Forelimb muscle (tissue), 1 donor: Measurements from ENCODE around the gene COMMD1. TPM values are rescaled to one million over a fixed set of nuclear protein-coding genes. Genes with fewer than 3 reads are reported as not detected.
"Not testable (repeated sequence)": the region's sequence is repeated elsewhere in the genome, so short reads cannot be mapped to it uniquely, and the experiment has no call there.

ENCODE experiments used
- DNase-seq: peaks from one replicate; pipeline ENCODE4 v3.0.0-alpha.2; 2013; ENCODE audit warnings: low read depth
- polyA plus RNA-seq: library from polyadenylated mRNA; unstranded; fragments of 120-200 nt; gene quantifications from one replicate; pipeline ENCODE4 v1.2.1, GENCODE V29; 2013; ENCODE audit not compliant: insufficient read length

The COMMD1 gene
- polyA plus RNA-seq, 1 donor = 63.9 TPM

DNA sequence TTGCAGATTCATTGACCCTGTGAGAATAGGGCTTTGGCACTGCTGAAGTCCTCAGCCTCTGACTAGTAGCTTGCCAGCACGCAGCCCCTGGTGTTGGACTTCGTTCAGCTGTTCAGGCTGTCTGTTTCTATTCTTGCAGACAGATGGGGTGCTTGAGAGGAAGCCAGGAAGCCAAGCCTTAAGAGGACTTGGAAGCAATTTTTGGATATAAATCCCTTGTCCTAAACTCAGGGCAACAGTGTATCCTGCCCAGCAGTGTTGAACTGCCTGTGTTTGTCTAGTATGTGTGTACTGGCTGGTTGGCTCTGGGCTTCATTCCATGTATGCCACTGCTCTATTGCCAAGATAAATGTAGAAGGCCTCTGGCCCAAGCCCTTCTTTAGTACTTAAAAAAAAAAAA, 108.6 kb downstream of the COMMD1 start:
- peak; percentile 55 for DNase-seq

DNA sequence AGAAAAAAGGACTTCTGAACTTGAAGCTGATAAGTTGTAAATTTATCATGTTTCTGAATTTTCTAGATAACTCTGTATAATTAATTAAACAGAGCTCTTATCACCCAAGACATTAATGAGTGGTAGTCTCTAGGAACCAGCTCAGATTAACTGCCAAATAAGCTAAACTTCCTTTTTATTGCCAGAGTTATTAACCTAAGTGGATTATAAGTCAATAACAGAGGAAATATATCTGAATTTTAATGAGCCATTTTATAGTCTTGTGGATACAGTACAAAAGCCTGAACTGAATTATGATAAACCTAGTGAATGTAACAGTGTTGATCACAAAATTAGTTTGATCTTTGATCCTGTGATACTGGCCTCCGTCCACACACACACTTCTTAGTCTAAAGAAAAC, 111.5 kb downstream of the COMMD1 start:
- DNase-seq = no peak

DNA sequence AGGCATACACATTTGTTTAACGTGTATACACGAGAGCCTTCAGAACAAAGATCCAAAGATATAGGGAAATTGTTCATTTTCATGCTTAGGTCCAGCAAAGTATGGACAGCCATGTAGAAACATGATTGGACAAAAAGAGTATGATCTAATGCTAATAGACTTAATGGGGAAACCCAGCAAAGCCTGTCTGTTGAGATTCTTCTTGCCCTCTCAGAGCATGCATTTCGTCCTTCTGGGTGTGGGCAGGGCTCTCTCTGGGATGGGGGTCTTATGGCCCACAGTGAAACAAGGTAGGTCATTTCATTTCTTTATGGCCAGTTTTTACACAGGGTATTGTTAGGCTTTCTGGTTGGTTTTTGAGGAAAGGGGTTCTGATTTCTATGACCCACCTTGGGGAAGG, 124.4 kb downstream of the COMMD1 start:
- DNase-seq = no peak

DNA sequence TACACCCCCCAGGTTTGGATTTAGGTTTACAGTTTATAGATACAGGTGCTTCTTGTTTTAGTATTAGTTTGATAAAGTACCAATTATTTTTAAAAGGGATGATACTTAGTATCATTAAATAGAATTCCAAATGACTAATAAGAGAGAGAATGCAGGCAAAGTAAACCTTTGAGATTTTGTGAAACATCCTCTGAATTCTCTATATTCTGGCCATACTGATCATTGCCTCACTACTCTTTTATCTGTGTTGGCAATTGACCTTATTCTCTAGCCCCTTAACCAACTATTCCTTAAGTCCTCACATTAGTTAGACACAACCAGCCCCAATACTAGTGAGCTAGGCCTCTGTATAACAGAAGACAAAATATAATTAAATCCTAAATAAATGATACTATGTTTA, 125.4 kb downstream of the COMMD1 start:
- no peak for DNase-seq

DNA sequence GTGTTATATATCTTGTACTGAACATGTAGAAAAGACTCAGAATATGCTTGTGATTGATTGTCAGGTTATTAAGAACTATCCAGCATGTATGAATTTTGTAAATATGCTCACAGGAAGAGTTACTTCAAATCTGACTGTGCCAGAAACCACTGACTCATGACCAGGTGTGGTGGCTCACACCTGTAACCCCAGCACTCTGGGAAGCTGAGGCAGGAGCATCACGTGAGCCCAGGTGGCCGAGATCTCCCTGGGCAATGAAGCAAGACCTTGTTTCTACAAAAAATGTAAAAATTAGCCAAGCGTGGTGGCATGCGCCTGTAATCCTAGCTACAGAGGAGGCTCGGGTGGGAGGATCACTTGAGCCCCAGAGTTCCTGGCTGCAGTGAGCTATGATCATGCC, 126.6 kb downstream of the COMMD1 start:
- DNase-seq = no peak

DNA sequence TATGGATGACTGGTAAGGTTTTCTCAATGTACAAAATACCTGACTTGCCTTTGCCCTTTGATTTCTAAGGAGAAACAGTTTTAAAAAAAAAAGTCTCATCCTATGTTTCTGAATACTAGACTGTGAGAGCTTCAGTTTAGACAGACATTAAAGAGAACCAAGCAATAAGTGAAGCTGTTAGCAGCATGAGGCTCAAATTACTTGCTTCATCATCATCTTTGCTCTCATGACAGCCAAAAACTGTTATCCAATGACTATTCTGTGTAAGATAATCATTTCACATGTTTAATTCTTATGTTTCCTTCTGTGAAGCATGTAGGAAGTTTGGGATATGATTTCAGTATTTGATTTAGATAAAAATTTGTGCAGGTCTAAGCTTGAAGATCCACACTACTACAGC, 129.2 kb downstream of the COMMD1 start:
- no peak for DNase-seq

DNA sequence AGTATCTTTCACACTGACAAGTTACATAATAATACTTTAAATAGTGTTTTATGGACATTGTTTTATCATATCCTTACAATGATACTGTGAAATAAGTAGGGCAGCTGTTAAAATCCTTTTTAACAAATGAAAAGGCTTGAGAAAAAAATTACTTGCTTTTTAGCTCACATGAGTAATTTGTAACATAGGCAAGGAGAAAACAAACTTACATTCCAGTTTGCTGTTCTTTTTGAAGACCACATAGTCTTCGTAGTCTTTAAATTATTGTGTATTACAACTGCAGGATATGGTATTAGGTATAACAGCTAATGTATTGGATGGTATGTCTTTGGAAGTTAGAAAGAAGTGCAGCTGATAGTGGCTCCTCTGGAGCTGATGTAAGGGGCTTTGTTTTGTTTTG, 130.8 kb downstream of the COMMD1 start:
- no peak for DNase-seq

DNA sequence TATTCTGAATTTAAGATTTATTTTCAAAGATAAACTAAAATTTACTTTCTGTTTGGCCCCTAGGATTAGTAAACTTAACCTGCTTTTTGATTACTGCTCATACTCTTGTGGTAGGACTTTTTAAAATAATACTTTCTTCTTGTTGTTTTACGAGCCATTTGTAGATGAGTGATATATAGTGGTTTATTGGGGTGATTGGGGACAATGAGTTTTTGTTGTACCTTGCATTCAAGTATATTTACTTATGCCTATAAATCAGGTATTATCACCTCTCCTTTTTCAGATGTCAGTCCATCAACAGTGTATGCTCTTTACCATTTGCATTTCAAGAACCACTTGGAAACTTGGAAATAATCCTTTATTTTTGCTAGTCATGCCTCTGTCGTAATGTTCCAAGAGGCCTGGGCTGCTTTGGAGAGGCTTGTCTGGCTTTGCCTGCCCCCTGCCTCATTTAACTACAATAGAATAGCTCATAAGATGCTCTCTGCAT, 131.3 kb downstream of the COMMD1 start:
- DNase-seq = no peak

DNA sequence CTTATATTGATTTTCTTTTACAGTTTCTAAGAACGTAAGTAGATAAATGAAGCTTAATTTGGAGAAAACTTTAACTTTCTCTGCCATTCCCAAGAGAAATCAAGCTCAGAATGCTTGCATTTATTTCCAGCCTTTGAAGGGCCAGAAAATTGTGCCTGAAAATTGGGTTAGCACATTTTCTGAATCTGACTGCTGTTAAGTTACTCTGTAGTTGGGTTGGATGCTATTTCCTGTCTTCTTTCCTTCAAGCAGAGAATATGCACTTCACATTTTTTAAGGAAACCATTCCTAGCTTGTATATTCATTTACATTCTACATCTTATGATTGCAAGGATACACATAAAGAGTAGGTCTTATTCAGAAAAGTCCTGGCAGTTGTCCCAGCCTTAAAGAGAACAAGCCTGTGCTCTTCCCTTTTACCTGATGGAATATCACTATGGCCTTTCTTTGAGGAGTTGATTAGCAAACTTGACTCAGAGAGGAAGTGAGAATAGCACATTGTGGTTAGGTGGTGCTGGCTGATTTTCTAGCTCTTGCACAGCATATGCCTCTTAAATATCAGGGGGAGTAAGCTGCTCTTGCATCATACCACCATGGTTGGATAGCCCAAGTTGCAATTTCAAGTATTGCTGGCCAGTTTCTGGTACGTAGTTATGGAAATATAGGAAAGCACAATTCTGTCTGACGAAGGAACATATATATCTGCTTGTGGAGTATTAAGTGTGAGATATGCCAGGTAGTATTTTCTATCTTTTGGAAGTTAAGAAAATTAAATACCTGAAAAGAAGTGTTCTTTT, 133.7 kb downstream of the COMMD1 start:
- peak; percentile 5 for DNase-seq

DNA sequence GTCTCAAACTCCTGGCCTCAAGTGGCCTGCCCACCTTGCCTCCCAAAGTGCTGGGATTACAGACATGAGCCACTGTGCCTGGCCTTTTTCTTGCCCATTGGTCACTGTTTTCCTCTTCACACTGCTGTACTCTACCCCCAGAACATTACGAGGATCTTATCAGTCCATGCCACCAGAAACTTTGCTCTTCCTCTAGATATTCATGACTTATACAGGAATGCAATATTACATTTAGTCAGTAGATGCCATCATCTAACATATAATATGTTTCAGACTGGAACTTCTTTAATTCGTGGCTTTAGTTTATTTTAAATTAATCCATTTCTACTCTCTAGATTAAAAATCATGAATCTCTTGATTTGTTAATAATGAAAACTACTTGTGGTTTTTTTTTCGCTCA, 135.5 kb downstream of the COMMD1 start:
- DNase-seq = no peak

DNA sequence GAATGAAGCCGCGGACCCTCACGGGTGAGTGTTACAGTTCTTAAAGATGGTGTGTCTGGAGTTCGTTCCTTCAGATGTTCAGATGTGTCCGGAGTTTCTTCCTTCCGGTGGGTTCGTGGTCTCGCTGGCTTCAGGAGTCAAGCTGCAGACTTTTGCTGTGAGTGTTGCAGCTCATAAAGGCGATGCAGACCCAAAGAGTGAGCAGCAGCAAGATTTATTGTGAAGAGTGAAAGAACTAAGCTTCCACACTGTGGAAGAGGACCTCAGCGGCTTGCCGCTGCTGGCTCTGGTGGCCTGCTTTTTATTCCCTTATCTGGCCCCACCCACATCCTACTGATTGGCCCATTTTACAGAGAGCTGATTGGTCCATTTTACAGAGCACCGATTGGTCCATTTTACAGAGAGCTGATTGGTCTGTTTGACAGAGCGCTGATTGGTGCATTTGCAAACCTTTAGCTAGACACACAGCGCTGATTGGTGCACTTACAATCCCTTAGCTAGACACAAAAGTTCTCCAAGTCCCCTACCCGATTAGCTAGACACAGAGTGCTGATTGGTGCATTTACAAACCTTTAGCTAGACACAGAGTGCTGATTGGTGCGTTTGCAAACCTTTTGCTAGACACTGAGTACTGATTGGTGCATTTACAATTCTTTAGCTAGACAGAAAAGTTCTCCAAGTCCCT, 136.4 kb downstream of the COMMD1 start:
- not testable (repeated sequence) for DNase-seq

DNA sequence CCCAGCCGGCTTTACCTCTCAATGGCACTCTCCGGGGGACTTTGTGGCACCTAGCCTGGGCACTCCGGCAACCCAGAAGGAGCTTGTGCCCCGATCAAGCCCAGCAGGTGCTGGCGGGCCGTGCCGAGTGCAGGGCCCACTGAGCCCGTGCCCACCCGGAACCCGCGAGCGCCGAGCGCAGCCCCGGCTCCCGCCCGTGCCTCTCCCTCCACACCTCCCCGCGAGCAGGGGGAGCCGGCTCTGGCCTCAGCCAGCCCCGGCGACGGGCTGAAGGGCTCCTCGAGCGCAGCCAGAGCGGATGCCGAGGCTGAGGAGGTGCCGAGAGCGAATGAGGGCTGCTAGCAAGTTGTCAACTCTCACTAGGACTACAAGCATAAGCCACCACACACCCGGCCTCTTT, 136.9 kb downstream of the COMMD1 start:
- no peak for DNase-seq

DNA sequence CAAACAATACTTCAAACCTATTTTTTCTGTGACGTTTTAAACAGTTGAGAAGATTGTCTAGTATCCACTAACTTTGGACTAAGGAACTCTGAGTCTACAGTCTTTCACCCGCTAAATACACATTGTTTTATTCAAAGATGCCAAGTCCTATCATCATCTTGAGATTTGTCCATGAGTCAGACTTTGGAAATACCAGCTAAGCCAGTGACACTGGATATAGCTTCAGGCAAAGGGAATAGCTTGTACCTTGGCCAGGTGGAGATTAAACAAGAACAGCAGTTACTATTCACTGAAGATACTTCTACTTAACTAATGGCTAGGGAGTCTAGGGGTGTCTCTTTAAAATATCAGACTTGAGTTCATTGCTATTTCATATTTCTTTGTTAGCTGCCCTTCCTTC, 137.5 kb downstream of the COMMD1 start:
- no peak for DNase-seq

DNA sequence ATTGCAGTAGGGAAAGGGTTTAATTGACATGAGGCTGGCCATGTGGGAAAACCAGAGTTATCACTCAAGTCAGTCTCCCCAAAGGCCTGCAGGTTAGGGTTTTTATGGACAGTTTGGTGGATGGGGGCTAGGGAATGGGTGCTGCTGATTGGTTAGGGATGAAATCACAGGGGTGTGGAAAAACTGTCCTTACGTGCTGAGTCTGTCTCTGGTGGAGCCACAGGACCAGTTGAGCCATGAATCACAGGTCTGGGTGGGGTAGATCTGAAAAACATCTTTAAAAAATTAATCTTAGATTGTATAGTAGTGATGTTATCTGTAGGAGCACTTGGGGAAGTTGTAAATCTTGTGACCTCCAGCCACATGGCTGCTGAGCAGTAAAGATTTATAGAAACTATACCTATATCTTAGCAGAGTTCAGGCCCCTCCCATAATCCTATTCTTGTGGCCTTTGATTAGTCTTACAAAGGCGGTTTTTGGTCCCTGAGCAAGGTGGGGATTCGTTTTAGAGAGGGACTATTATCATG, 139.6 kb downstream of the COMMD1 start:
- no peak for DNase-seq

DNA sequence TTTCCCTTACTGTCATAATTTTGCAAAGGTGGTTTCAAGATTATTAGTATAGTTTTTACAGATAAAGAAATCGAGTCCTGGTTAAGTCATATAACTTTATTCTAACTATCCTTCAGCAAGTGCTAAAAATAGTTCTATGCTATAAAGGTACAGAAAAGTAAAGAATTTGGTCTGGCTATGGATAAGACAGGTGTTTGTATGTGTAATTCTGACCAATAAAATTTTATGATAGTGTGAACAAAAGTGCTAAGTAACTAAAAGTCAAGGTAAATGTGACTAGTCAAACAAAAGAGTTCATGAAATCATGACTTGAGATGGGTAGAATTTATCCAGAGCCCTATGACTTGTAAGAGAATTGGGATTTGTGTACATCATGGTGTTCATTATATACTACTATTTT, 140.7 kb downstream of the COMMD1 start:
- DNase-seq = no peak

DNA sequence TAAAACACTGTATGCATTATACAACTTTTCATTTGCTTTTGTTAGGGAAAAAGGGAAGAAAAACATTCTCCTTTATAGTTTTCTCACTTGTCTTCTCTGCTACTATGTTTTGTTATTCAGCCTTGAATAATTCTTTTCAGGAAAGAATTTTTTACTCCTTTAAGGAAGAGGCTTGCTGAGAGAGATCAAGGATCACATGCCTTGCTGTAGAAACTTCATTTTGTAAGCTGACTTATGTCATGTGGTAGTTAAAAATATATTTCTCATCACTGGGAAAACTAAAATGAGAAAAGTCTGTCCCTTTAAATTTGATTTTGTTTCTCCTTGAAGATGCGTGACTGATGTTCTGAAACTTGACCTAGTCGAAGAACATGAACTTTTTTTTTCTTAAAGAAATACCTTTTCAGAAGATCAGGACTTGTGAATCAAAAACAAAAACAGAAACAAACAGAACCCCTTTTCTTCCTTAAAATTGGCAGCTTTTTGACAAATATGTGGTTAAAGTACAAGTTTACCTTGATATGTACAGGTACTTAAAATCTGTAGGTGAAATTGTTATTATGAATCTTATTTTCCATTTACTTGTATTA, 145.1 kb downstream of the COMMD1 start:
- DNase-seq = no peak

DNA sequence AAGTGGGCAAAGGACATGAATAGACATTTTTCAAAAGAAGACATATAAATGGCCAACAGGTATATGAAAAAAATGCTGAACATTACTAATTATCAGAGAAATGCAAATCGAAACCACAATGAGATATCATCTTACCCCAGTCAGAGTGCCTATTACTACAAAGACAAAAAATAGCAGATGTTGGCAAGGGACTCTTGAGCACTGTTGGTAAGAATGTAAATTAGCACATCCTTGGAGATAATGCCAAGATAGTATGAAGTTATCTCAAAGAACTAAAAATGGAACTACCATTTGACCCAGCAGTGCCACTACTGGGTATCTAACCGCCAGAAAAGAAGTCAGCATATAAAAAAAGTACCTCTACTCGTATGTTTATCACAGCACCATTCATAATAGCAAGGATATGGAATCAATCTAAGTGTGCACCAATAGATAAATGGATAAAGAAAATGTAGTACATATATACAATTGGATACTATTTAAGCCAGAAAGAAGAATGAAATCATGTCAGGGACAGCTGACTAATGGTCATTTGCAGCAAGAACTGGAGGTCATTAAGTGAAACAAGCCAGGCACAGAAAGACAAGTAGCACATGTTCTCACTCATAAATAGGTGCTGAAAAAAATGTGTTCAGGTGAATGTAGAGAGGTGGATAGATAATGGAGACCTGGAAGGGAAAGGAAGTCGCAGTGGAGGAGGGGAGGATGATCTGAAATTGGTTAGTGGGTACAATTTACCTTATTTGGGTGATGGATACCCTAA, 148.7 kb downstream of the COMMD1 start:
- DNase-seq = no peak

DNA sequence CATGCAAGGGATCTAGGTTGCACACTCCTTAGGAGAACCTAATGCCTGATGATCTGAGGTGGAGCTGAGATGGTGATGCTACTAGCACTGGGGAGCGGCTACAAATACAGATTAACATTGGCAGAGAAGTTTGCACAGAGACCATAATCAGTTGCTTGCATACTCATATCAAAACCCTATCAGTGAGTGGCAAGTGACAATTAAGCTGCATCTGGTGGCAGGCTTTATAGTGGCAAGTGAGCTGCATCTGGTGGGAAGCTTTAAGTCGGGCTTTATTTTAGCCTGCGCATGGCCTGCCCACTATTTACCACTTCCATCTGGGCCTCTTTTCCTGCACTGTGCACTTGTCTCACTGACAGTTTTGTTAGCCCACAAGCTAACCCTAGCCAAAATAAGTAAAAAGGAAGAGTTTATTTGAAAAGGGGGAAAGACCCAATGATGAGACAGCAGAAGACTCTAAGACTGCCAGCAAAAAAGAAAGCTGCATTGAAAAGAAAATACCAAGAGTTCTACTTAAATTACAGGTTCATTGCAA, 149.5 kb downstream of the COMMD1 start:
- DNase-seq = no peak

DNA sequence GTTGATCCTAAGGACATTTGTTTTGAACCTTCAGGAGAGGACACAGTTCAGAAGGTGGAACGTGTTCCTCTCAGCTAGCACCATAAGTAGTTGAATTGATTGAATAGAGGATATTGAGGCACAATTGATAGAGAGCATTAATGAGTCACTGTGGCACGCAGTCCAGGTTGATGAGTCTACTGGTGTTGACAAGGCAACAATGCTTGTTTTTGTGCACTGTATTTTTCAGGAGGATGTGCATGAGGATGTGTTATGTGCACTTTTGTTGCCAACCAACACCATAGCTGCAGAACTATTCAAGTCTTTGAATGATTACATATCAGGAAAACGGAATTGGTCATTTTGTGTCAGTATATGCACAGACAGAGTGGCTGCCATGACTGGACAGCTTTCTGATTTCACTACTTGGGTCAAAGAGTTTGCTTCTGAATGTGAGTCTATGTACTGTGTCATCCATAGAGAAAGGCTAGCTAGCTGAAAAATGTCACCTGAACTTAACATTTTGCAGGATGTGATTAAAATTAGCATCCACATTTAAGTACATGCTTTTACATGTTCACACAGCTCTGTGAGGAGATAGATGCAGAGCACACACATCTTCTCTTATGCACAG, 150.4 kb downstream of the COMMD1 start:
- no peak for DNase-seq

DNA sequence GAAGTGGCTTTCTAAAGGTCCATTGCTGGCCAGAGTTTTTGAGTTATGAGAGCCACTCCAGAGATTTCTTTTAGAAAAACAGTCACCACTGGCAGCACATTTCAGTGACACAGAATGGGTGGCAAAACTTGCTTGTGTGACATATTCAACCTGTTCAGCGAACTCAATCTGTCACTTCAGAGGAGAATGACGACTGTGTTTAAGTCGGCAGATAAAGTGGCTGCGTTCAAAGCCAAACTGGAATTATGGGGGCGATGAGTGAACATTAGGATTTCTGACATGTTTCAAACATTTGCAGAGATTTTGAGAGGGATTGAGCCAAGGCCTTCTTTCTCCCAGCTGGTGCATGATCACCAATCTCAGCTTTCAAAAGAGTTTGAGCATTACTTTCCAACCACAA, 150.9 kb downstream of the COMMD1 start:
- DNase-seq = no peak

DNA sequence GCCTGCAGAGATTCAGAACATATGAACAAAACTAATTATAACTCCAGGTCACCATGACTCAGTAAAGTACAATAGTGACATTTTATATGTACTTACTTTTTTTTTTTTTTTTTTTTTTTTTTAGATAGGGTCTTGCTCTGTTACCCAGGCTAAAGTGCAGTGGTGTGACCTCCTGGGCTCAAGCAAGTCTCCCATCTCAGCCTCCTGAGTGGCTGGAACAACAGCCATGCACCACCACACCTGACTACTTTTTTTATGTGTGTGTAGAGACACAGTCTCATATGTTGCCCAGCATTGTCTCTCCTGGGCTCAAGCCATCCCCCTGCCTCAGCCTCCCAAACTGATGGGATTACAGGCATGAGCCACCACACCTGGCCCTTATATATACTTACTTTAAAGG, 159.8 kb downstream of the COMMD1 start:
- no peak for DNase-seq
